HCT116 (cell line): Measurements from ENCODE around the gene GGT7. TPM values are rescaled to one million over a fixed set of nuclear protein-coding genes. Genes with fewer than 3 reads are reported as not detected.

Experiments used
- ATAC-seq: fragments of 200-7000 bp; cut with Tn5 transposase; 2 replicates; pipeline ENCODE4 v1.9.1; 2020; ENCODE audit warnings: mild to moderate bottlenecking, moderate library complexity
- BruUV-seq: library from RNA; stranded (reverse); fragments of 400-500 nt; replicated peaks from 2 replicates; lab custom pipeline; 2021; lab: Mats Ljungman, UMichigan
- CTCF ChIA-PET: fragments of 300-600 bp; sonication (Branson Sonifier 250); formaldehyde crosslinking; loops from one replicate; lab custom pipeline; 2021; ENCODE audit warnings: antibody characterized with exemption; lab: Charles Lee
- POLR2A ChIA-PET: fragments of 300-600, 350-600 bp; sonication (Branson Sonifier 250); formaldehyde crosslinking; loops from one replicate; lab custom pipeline; 2021; ENCODE audit warnings: antibody characterized with exemption; lab: Charles Lee
- RAD21 ChIA-PET, 2 experiments: fragments of 300-600 bp; sonication (Branson Sonifier 250); formaldehyde crosslinking; loops; one replicate each; lab custom pipeline; 2023; ENCODE audit warnings: low total read pairs in 2 of 2; ENCODE audit not compliant: uncharacterized antibody in 2 of 2, unreplicated experiment in 2 of 2, low non-redundant PET in 1 of 2; lab: Charles Lee
- DNase-seq: peaks from one replicate; pipeline ENCODE4 v3.0.0-alpha.2; 2010; ENCODE audit warnings: low read depth, low spot score
- H2AFZ ChIP-seq: fragments of 200-600 bp; shearing (Covaris generic), sonication (generic); 2 replicates; pipeline ENCODE4 v1.6.1; 2017; ENCODE audit warnings: low read depth, mixed run types, mixed read lengths, antibody characterized with exemption, low read length; ENCODE audit not compliant: poor library complexity, severe bottlenecking
- H3K27ac ChIP-seq: 2 replicates; pipeline ENCODE4 v1.5.1; 2012; ENCODE audit warnings: low read depth, low read length
- H3K27me3 ChIP-seq: fragments of 200-600 bp; sonication (generic); 2 replicates; pipeline ENCODE4 v1.6.1; 2016; ENCODE audit warnings: mixed run types, low read length, mixed read lengths; ENCODE audit not compliant: insufficient read depth
- H3K36me3 ChIP-seq, 2 experiments: fragments of 200-500 bp in 1 of 2; fragments of 200-600 bp in 1 of 2; sonication (Bioruptor generic) in 1 of 2; sonication (generic) in 1 of 2; 2 replicates each; pipeline versions ENCODE4 v1.5.1 to v1.6.1; 2014 to 2016; ENCODE audit warnings: low read length in 2 of 2, inconsistent platforms in 1 of 2, mixed read lengths in 1 of 2, mixed run types in 1 of 2; ENCODE audit not compliant: insufficient read depth in 2 of 2, control insufficient read depth in 1 of 2
- H3K4me1 ChIP-seq, 2 experiments: fragments of 200-600 bp in 1 of 2; sonication (generic) in 1 of 2; 2 replicates each; pipeline versions ENCODE4 v1.5.1 to v1.6.1; 2012 to 2017; ENCODE audit warnings: low read length in 2 of 2, inconsistent platforms in 1 of 2, mild to moderate bottlenecking in 1 of 2, mixed read lengths in 1 of 2, mixed run types in 1 of 2, moderate library complexity in 1 of 2; ENCODE audit not compliant: insufficient read depth in 2 of 2, control insufficient read depth in 1 of 2
- H3K4me2 ChIP-seq: fragments of 200-600 bp; sonication (generic); 2 replicates; pipeline ENCODE4 v1.6.1; 2017; ENCODE audit warnings: mixed run types, low read length, mixed read lengths
- H3K4me3 ChIP-seq, 2 experiments: fragments of 200-600 bp in 1 of 2; sonication (generic) in 1 of 2; replicated peaks in 1 of 2; 2 replicates each; pipeline ENCODE4 v1.5.1; 2011 to 2016; ENCODE audit warnings: low read length in 2 of 2, control low read depth in 1 of 2, low read depth in 1 of 2, mild to moderate bottlenecking in 1 of 2, mixed read lengths in 1 of 2, mixed run types in 1 of 2
- H3K79me2 ChIP-seq: fragments of 200-600 bp; sonication (generic); 2 replicates; pipeline ENCODE4 v1.6.1; 2017; ENCODE audit warnings: mild to moderate bottlenecking, mixed run types, low read length, moderate library complexity, mixed read lengths; ENCODE audit not compliant: insufficient read depth
- H3K9ac ChIP-seq: fragments of 200-600 bp; sonication (generic); 2 replicates; pipeline ENCODE4 v1.6.1; 2016; ENCODE audit warnings: low read length, mixed read lengths
- H3K9me2 ChIP-seq: fragments of 200-600 bp; sonication (generic), shearing (Covaris generic); 2 replicates; pipeline ENCODE4 v1.6.1; 2017; ENCODE audit warnings: mixed run types, mild to moderate bottlenecking, moderate library complexity; ENCODE audit not compliant: insufficient read depth
- H3K9me3 ChIP-seq, 2 experiments: fragments of 200-500 bp in 1 of 2; fragments of 200-600 bp in 1 of 2; sonication (Bioruptor generic) in 1 of 2; sonication (generic) in 1 of 2; 2 replicates each; pipeline ENCODE4 v1.6.1; 2014 to 2017; ENCODE audit warnings: low read length in 2 of 2, mixed read lengths in 2 of 2, inconsistent platforms in 1 of 2, low read depth in 1 of 2, mild to moderate bottlenecking in 1 of 2, mixed run types in 1 of 2, moderate library complexity in 1 of 2; ENCODE audit not compliant: control insufficient read depth in 1 of 2, insufficient read depth in 1 of 2
- H4K20me1 ChIP-seq: fragments of 200-600 bp; sonication (generic), shearing (Covaris generic); 2 replicates; pipeline ENCODE4 v1.6.1; 2017; ENCODE audit warnings: mixed run types, mild to moderate bottlenecking, moderate library complexity; ENCODE audit not compliant: insufficient read depth
- ATF3 ChIP-seq: IDR thresholded peaks from 2 replicates; pipeline ENCODE4 v1.6.1; 2012
- CBX3 ChIP-seq: IDR thresholded peaks from 2 replicates; pipeline ENCODE4 v1.6.1; 2012; ENCODE audit warnings: low read depth
- CEBPB ChIP-seq: IDR thresholded peaks from 2 replicates; pipeline ENCODE4 v1.6.1; 2012; ENCODE audit warnings: low read depth
- CTCF ChIP-seq, 3 experiments: fragments of 200-600 bp in 1 of 3; sonication (generic) in 1 of 3; IDR thresholded peaks in 2 of 3; conservative IDR thresholded peaks in 1 of 3; 2 replicates each; pipeline ENCODE4 v1.5.1; 2012 to 2017; ENCODE audit warnings: low read depth in 2 of 3, low read length in 2 of 3, antibody characterized with exemption in 1 of 3, borderline replicate concordance in 1 of 3, control low read depth in 1 of 3, mild to moderate bottlenecking in 1 of 3, mixed read lengths in 1 of 3, mixed run types in 1 of 3, moderate library complexity in 1 of 3; ENCODE audit not compliant: insufficient read depth in 1 of 3
- EGR1 ChIP-seq: IDR thresholded peaks from 2 replicates; pipeline ENCODE4 v1.6.1; 2012; ENCODE audit warnings: low read depth
- ELF1 ChIP-seq: IDR thresholded peaks from 2 replicates; pipeline ENCODE4 v1.6.1; 2012; ENCODE audit warnings: low read depth, borderline replicate concordance
- EZH2 ChIP-seq: fragments of 200-600 bp; sonication (generic); IDR thresholded peaks from 2 replicates; pipeline ENCODE4 v1.6.1; 2017; ENCODE audit warnings: antibody characterized with exemption, mixed run types
- FOSL1 ChIP-seq: IDR thresholded peaks from 2 replicates; pipeline ENCODE4 v1.6.1; 2012; ENCODE audit warnings: low read depth
- JUND ChIP-seq: IDR thresholded peaks from 2 replicates; pipeline ENCODE4 v1.6.1; 2012
- MAX ChIP-seq: IDR thresholded peaks from 2 replicates; pipeline ENCODE4 v1.6.1; 2012
- POLR2A ChIP-seq: IDR thresholded peaks from 2 replicates; pipeline ENCODE4 v1.7.0; 2011; ENCODE audit warnings: borderline replicate concordance; ENCODE audit not compliant: insufficient read depth, insufficient read length; ENCODE audit errors: extremely low read depth
- POLR2AphosphoS5 ChIP-seq: IDR thresholded peaks from 2 replicates; pipeline ENCODE4 v1.6.1; 2011; ENCODE audit warnings: mild to moderate bottlenecking, low read depth, low read length, moderate library complexity
- REST ChIP-seq: IDR thresholded peaks from 2 replicates; pipeline ENCODE4 v1.6.1; 2012; ENCODE audit warnings: low read depth
- SIN3A ChIP-seq: IDR thresholded peaks from 2 replicates; pipeline ENCODE4 v1.6.1; 2012; ENCODE audit warnings: low read depth
- SP1 ChIP-seq: IDR thresholded peaks from 2 replicates; pipeline ENCODE4 v1.6.1; 2012; ENCODE audit warnings: low read depth
- YY1 ChIP-seq: IDR thresholded peaks from 2 replicates; pipeline ENCODE4 v1.6.1; 2011; ENCODE audit warnings: low read length, low read depth, moderate library complexity, mild to moderate bottlenecking; ENCODE audit not compliant: insufficient replicate concordance; ENCODE audit errors: extremely low read depth
- ZBTB33 ChIP-seq: IDR thresholded peaks from 2 replicates; pipeline ENCODE4 v1.6.1; 2011; ENCODE audit warnings: mild to moderate bottlenecking, low read length, moderate library complexity; ENCODE audit not compliant: insufficient replicate concordance; ENCODE audit errors: extremely low read depth
- ZNF274 ChIP-seq: fragments of 200-500 bp; sonication (Bioruptor generic); IDR thresholded peaks from 2 replicates; pipeline ENCODE4 v1.6.1; 2014; ENCODE audit warnings: mild to moderate bottlenecking, low read depth, low read length, inconsistent platforms
- intact Hi-C: fragments of 100-400 bp; cut with micrococcal nuclease; formaldehyde crosslinking; loops from 2 replicates; pipeline ENCODE4 v1.10.0; 2022
- total RNA-seq: library from RNA; stranded (reverse); gene quantifications from one replicate; pipeline ENCODE4 v1.2.1, GENCODE V29; 2021; ENCODE audit not compliant: unreplicated experiment

Gene GGT7
- total RNA-seq, 1 experiment from 2014 or later = 9.4 TPM

GRCh38 chr20:34817801-34818200 is 54.9 kb downstream of the GGT7 start:
- ChIA-PET RAD21 (no interaction called here), POLR2A (no interaction called here), CTCF (no interaction called here)
- no peak overlapping the region for H2AFZ ChIP-seq
- no TSS peak for BruUV-seq
- H4K20me1 ChIP-seq = peaks cover 4% of the 10 kb centered on the region; the same call in 1 of the 2 replicates
- no peak overlapping the region for H3K27ac ChIP-seq
- intact Hi-C loops = no loop called here
- no peak overlapping the region for H3K4me3 ChIP-seq
- no peaks in the 10 kb centered on the region for H3K9me3 ChIP-seq
- ATAC-seq = no peak
- H3K36me3 ChIP-seq = no peaks in the 10 kb centered on the region
- no peaks in the 10 kb centered on the region for H3K9me2 ChIP-seq
- peaks cover 94% of the 10 kb centered on the region for H3K79me2 ChIP-seq
- H3K4me1 ChIP-seq = no peaks in the 10 kb centered on the region
- no peak overlapping the region for H3K9ac ChIP-seq
- H3K4me2 ChIP-seq = no peak overlapping the region
- TF ChIP-seq FOSL1 (no peak), ATF3 (no peak), EGR1 (no peak), CTCF (IDR thresholded peaks at IDR 0.05 in 2 of 3, conservative IDR thresholded peaks at IDR 0.05 in 1 of 3; ENCODE audit: borderline replicate concordance in 1 of 3, insufficient read depth in 1 of 3, low read depth in 2 of 3, low read length in 2 of 3) (no peak), ZNF274 (no peak), CEBPB (no peak), POLR2A (no peak), POLR2AphosphoS5 (no peak), MAX (no peak), JUND (no peak), EZH2 (no peak), ZBTB33 (no peak), YY1 (no peak), SIN3A (no peak), SP1 (no peak), REST (no peak), CBX3 (no peak), ELF1 (no peak)
- no peak for DNase-seq
- H3K27me3 ChIP-seq = no peaks in the 10 kb centered on the region
